A549 (cell line): ENCODE measurements around the gene DNM1.

ENCODE experiments used
- CBX8 ChIP-seq: fragments of 200-600 bp; sonication (generic); IDR thresholded peaks from 2 replicates; pipeline ENCODE4 v1.6.1; 2016
- EHF ChIP-seq: fragments of 250-450 bp; sonication (Bioruptor Pico); IDR thresholded peaks from 2 replicates; pipeline ENCODE4 v1.5.0; 2020; ENCODE audit warnings: mild to moderate bottlenecking
- EP300 ChIP-seq, 2 experiments: fragments of >200 bp; sonication (Bioruptor Twin); formaldehyde crosslinking; IDR thresholded peaks; 2 replicates in 1 of 2; 3 replicates in 1 of 2; pipeline ENCODE4 v1.6.1; 2016 to 2017
- HDAC2 ChIP-seq: fragments of 200-600 bp; sonication (generic); IDR thresholded peaks from 2 replicates; pipeline ENCODE4 v1.6.1; 2016
- HOXA7 ChIP-seq: fragments of 250-450 bp; sonication (Bioruptor Pico); IDR thresholded peaks from 2 replicates; pipeline ENCODE4 v1.5.0; 2020; ENCODE audit warnings: mild to moderate bottlenecking, moderate library complexity
- JUN ChIP-seq, 2 experiments: fragments of >200 bp; sonication (Bioruptor Twin); formaldehyde crosslinking; IDR thresholded peaks; 2 replicates in 1 of 2; 3 replicates in 1 of 2; pipeline ENCODE4 v1.6.1; 2016 to 2017
- NFE2L2 ChIP-seq: fragments of 150-350 bp; conservative IDR thresholded peaks from 2 replicates; pipeline ENCODE4 v1.6.1; 2014; ENCODE audit warnings: low read length
- POLR2A ChIP-seq: IDR thresholded peaks from 2 replicates; pipeline ENCODE4 v1.6.1; 2012; ENCODE audit warnings: mild to moderate bottlenecking, low read length
- POLR2AphosphoS2 ChIP-seq: conservative IDR thresholded peaks from 2 replicates; pipeline ENCODE4 v1.6.1; 2012; ENCODE audit warnings: low read length, improper control_type of control experiment, inconsistent platforms
- SMC3 ChIP-seq: fragments of >200 bp; sonication (Bioruptor Twin); formaldehyde crosslinking; IDR thresholded peaks from 3 replicates; pipeline ENCODE4 v1.6.1; 2018; ENCODE audit warnings: inconsistent platforms
- TP53 ChIP-seq: fragments of 250-450 bp; sonication (Bioruptor Pico); IDR thresholded peaks from 2 replicates; pipeline ENCODE4 v1.5.0; 2021; ENCODE audit warnings: mild to moderate bottlenecking, moderate library complexity
- TF ChIP-seq, protein P1 (sequence below): fragments of >200 bp; sonication (Bioruptor Twin); formaldehyde crosslinking; IDR thresholded peaks from 3 replicates; pipeline ENCODE4 v1.5.1; 2016
- TF ChIP-seq, protein P2 (sequence below): IDR thresholded peaks from 2 replicates; pipeline ENCODE4 v1.6.1; 2012

DNA sequence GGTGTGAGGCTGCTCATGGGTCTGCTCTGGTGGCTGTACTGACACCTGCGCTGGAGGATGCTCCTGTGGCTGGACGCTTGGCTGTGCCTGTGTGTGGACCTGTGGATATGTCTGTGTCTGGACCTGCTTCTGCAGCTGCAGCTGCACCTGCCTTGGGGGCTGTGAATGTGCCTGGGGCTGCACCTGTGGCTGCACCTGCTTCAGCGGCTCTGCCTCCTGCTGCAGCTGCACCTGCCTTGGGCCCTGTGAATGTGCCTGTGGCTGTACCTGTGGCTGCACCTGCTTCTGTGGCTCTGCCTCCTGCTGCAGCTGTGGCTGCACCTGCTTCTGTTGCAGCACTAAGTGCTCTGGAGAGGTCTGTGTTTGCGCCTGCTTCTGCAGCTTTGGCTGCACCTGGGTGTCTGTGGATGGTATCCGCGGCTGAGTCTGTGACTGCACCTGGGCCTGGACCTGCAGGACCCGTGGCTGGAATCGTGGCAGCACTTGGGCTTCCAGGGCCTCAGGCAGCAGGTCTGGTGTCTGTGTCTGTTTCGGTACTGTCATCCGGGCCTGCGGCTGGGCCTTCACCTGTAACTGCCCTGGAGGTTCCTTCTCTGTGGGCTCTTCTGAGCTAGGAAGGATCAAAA, 24.3 kb upstream of the DNM1 start:
- TF ChIP-seq, protein P1, sequence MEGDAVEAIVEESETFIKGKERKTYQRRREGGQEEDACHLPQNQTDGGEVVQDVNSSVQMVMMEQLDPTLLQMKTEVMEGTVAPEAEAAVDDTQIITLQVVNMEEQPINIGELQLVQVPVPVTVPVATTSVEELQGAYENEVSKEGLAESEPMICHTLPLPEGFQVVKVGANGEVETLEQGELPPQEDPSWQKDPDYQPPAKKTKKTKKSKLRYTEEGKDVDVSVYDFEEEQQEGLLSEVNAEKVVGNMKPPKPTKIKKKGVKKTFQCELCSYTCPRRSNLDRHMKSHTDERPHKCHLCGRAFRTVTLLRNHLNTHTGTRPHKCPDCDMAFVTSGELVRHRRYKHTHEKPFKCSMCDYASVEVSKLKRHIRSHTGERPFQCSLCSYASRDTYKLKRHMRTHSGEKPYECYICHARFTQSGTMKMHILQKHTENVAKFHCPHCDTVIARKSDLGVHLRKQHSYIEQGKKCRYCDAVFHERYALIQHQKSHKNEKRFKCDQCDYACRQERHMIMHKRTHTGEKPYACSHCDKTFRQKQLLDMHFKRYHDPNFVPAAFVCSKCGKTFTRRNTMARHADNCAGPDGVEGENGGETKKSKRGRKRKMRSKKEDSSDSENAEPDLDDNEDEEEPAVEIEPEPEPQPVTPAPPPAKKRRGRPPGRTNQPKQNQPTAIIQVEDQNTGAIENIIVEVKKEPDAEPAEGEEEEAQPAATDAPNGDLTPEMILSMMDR: no peak
- TF ChIP-seq TP53 (CRISPR knock-in tag): no peak
- no peak for TF ChIP-seq NFE2L2
- TF ChIP-seq HDAC2: no peak
- TF ChIP-seq SMC3: no peak
- TF ChIP-seq CBX8: no peak
- TF ChIP-seq HOXA7 (CRISPR knock-in tag): no peak
- TF ChIP-seq EP300 (IDR thresholded peaks at IDR 0.05): no peak
- TF ChIP-seq, protein P2, sequence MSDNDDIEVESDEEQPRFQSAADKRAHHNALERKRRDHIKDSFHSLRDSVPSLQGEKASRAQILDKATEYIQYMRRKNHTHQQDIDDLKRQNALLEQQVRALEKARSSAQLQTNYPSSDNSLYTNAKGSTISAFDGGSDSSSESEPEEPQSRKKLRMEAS: no peak
- no peak for TF ChIP-seq POLR2A
- TF ChIP-seq JUN (IDR thresholded peaks at IDR 0.05): no peak
- no peak for TF ChIP-seq POLR2AphosphoS2
- TF ChIP-seq EHF (CRISPR knock-in tag): no peak
